ENCODE data around the gene TNFRSF21.

- TF ChIP-seq CTCF (IDR thresholded peaks at IDR 0.05) (no peak), IRF1 (CRISPR knock-in tag; IDR thresholded peaks at IDR 0.05) (no peak), SP1 (CRISPR knock-in tag; conservative IDR thresholded peaks at IDR 0.05) (no peak), TEAD4 (CRISPR knock-in tag; IDR thresholded peaks at IDR 0.05) (no peak), AFF4 (CRISPR knock-in tag; IDR thresholded peaks at IDR 0.05; ENCODE audit: borderline replicate concordance) (no peak), E2F1 (CRISPR knock-in tag; IDR thresholded peaks at IDR 0.05) (no peak)
Observed at GRCh38 chr6:47303861-47304260, 5.8 kb downstream of the TNFRSF21 start.

Measured in WTC11 (cell line).